ENCODE data around the gene AHI1. TPM values are rescaled to one million over a fixed set of nuclear protein-coding genes. Genes with fewer than 3 reads are reported as not detected.

AHI1 gene
- total RNA-seq, 4 donors from 2014 or later = 17.3 to 50.4 (median 24.5) TPM

GRCh38 chr6:135379647-135380046 is 117.9 kb downstream of the AHI1 start:
- TF ChIP-seq, protein P1, sequence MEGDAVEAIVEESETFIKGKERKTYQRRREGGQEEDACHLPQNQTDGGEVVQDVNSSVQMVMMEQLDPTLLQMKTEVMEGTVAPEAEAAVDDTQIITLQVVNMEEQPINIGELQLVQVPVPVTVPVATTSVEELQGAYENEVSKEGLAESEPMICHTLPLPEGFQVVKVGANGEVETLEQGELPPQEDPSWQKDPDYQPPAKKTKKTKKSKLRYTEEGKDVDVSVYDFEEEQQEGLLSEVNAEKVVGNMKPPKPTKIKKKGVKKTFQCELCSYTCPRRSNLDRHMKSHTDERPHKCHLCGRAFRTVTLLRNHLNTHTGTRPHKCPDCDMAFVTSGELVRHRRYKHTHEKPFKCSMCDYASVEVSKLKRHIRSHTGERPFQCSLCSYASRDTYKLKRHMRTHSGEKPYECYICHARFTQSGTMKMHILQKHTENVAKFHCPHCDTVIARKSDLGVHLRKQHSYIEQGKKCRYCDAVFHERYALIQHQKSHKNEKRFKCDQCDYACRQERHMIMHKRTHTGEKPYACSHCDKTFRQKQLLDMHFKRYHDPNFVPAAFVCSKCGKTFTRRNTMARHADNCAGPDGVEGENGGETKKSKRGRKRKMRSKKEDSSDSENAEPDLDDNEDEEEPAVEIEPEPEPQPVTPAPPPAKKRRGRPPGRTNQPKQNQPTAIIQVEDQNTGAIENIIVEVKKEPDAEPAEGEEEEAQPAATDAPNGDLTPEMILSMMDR (IDR thresholded peaks at IDR 0.05; ENCODE audit: low read depth) = no peak

DNA sequence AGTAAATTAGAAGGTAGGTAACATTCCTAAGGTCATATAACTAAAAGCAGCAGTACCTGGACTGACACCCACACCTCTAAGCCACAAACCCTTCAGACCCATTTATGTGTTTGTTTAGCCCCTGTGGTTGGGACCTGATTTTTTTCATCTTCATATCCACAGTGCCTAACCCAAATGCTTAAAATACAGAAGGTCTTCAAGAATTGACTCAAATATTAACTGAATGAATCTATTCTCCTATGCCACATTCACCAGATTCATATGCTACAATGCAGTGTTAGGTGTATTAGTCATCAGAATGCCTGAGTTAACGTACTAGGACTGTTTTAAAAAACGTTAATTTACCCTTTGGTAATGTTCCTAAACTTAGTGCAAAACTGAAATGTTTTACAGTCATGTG is 124.8 kb downstream of the AHI1 start:
- TF ChIP-seq, protein P1 (IDR thresholded peaks at IDR 0.05; ENCODE audit: low read depth) = no peak

- TF ChIP-seq, protein P1 (IDR thresholded peaks at IDR 0.05; ENCODE audit: low read depth) = no peak
These were observed 135.4 kb downstream of the AHI1 start for GRCh38 chr6:135362124-135362523.

GRCh38 chr6:135360222-135360621 is 137.3 kb downstream of the AHI1 start:
- TF ChIP-seq, protein P1 (IDR thresholded peaks at IDR 0.05; ENCODE audit: low read depth) = no peak

DNA sequence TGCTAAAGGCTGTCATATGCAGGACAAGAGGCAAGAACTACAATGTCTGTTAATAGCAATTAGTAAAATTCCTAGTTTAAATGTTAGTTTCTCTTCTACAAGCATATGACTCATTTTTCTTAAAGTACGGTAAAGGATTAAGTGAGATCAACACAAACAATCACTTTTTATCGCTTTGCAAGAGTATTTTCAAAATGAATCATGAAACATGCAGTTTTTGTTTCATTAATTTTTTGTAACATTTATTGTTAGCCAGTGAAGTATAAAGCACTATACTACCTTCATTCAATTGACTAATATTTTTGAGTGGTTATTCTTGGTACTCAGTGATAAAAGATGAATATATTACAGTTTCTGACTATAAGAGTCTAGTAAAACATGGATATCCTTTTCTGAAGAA is 138.6 kb downstream of the AHI1 start:
- TF ChIP-seq, protein P1 (IDR thresholded peaks at IDR 0.05; ENCODE audit: low read depth) = no peak

GRCh38 chr6:135358251-135358821 is 139.2 kb downstream of the AHI1 start:
- TF ChIP-seq, protein P1 (IDR thresholded peaks at IDR 0.05; ENCODE audit: low read depth) = no peak

- TF ChIP-seq, protein P1 (IDR thresholded peaks at IDR 0.05; ENCODE audit: low read depth) = no peak
These were observed 143.1 kb downstream of the AHI1 start for GRCh38 chr6:135354407-135354806.
